HG03521 (cell line): ENCODE data around the gene TUFT1.
"Not testable (repeated sequence)": the region's sequence is repeated elsewhere in the genome, so short reads cannot be mapped to it uniquely, and the experiment has no call there.

Experiments used
- ATAC-seq: cut with Tn5 transposase; IDR thresholded peaks from one replicate; pipeline ENCODE4 v1.9.1; 2021; ENCODE audit warnings: mild to moderate bottlenecking, moderate library complexity; ENCODE audit not compliant: unreplicated experiment

Gene TUFT1

DNA sequence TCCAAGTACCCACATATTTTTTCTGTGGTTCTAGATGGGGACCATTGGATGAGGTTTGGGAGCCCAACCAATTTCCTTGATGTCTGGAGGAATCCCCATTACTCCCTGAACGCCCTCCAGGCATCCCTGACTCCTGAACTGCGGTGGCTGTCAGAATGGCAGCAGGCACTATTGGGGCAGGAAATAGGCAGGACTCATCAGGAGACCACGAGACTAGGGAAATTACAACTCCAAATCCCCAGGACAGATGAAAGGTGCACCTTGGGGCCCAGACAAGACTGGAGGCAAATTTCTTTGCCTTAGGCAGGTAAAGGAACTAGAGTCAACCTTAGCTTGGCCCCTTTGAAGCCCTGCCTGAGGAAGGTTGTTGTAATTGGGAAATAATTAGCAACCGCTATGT is 27.8 kb upstream of the TUFT1 start:
- no peak for ATAC-seq

DNA sequence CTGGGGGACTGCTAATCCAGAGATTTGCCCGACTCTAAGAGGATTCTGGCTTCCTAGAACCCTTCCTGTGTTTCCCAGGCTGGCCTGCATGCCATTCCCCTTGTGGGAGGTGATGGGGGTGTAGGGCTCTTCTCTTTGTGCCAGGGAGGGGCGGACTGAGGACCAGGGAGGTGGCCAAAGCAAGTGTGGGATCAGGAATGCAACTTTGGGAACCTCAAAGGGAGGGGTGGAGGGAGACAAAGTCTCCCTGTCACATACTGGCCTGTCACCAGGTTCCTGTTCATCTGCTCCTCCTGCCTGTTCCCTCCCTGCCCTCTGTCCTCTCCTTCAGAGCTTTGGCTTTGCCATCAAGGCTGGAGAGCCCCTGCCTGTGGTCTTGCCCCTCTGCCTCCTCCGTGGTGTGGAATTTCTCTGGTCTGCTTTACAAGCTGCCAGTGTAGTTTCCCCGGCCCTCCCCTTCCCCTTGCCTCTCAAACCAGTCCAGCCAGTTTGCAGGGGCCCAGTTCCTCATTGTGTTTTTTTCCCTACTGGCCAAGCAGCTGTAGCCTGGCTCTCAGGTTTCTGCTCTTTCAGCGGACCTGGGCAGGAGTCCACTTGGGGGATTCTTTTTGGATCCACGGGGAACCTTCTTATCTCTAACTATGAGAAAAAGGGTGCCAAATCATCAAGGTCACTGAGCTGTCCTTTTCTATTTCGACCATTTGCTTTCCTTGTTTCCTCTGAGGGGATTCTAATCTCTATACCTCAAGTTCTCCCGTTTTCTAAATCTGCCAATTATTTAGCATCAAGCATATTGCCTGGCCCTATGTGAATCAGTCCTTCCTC is 27.1 kb upstream of the TUFT1 start:
- no peak for ATAC-seq

DNA sequence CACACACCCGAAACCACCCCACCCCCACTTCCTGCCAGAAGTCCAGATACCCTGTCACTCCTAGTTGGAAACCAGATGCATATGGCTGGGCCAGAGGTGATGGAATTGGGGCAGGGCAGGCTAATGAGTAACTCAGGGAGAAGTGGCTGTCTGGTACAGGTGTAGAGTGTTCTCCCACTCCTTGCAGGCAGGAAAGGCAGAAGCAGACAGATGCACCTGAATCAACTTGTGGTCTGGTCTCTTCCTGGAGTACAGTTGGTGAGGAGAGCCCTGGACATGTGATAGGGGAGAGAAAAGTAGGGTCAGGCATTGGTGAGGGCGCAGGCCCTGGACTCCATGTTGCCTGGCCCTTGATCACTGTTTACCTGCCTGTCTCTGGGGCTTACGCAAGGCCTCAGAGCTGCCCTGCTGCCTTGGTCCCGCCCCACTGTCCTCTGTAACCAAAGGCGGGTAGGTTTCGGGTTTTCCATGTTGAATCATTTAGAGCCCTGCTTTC is 26.4 kb upstream of the TUFT1 start:
- no peak for ATAC-seq

DNA sequence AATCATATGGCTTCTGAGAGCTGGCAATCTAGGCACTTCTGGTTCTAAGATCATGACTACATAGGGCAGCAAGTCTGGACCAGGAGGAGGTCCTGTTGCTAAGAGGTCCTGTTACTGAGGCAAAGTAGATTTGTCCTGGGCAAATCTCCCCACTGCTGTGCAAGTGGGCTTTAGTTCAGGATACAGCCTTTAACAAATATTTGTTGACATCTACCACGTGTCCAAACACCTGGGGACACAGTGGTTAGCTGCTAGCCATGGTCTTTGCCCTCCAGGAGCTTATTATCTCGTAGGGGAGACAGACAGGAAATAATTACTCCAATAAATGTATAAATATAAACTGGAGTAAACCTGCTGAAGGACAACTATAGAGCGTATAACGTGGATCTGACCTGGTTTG is 25.7 kb upstream of the TUFT1 start:
- no peak for ATAC-seq

DNA sequence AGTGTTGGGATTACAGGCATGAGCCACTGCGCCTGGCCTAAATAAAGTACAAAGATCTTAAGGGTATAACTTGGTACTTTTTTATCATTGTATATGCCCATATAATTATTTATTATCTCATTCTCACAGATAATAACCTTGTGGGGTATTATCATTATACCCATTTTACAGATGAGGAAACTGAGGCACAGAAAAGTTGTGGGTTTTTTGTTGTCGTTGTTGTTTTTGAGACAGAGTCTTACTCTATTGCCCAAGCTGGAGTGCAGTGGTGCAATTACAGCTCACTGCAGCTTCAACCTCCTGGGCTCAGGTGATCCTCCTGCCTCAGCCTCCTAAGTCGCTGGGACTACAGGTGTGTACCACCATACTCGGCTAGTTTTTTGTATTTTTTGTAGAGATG is 24.8 kb upstream of the TUFT1 start:
- no peak for ATAC-seq

DNA sequence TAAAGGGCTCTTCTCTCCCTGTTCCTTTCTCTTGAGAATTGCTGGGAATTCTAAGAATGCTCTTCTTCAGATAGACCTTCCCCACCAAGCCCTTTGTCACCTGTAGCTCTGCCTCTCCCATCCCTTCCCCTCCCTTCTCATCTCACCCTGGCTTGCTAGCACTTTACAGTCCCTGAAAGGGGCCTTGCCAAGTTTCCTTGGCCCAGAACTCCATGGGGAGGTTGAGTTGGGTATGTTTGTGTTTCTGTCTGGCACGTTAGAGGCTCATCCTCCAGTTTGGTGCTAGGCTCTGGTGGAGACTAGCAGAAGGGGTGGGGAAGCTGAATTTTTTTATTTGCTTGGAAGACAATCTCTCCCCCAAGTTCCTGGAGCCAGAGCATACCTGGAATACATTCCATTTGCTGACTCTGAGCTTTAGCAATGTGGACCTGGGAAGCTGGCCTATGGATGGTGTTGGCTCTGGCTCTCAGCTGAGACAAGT is 24.0 kb upstream of the TUFT1 start:
- ATAC-seq = no peak

DNA sequence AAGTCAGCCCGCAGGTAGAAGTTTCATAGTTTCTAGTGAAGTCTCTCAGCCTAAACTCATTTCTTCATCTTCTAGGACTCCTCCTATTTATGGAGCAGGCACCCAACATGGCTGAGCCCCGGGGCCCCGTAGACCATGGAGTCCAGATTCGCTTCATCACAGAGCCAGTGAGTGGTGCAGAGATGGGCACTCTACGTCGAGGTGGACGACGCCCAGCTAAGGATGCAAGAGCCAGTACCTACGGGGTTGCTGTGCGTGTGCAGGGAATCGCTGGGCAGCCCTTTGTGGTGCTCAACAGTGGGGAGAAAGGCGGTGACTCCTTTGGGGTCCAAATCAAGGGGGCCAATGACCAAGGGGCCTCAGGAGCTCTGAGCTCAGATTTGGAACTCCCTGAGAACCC is 21.7 kb upstream of the TUFT1 start:
- ATAC-seq = no peak

DNA sequence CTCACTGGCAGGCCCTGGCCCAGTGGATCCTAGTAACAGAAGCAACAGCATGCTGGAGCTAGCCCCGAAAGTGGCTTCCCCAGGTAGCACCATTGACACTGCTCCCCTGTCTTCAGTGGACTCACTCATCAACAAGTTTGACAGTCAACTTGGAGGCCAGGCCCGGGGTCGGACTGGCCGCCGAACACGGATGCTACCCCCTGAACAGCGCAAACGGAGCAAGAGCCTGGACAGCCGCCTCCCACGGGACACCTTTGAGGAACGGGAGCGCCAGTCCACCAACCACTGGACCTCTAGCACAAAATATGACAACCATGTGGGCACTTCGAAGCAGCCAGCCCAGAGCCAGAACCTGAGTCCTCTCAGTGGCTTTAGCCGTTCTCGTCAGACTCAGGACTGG is 21.2 kb upstream of the TUFT1 start:
- no peak for ATAC-seq

DNA sequence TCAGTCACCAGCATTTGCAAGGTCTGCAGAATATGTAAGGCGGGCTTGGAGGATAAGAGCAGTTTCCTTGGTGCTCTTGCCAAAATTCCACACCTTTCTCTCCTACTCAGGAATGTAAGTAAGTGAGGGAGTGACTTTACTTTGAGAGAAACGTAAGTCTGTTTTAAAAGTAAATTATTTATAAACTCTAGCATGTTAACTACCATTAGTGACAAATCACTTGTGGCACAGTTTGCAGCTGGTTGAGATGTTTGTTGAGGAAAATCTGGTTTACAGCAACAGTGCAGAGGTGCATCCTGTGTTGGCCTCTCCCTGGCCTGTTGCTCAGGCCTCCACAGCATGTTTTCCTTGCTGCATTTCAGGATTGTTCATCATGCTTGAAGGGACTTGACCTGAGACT is 20.4 kb upstream of the TUFT1 start:
- no peak for ATAC-seq

DNA sequence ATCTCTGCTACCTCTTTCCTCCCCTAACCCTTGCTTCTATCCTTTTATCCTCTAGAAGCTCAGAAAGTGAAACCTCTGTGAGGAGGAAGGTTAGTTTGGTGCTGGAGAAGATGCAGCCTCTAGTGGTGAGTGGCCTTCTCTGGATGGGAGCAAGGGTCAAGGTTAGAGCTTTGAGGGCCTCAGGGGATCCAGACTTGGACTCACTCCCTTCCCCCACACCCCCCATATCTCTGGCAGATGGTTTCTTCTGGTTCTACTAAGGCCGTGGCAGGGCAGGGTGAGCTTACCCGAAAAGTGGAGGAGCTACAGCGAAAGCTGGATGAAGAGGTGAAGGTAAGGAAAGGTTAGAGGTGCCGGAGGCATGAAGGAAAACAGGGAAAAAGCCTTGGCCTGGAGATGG is 19.8 kb upstream of the TUFT1 start:
- no peak for ATAC-seq

DNA sequence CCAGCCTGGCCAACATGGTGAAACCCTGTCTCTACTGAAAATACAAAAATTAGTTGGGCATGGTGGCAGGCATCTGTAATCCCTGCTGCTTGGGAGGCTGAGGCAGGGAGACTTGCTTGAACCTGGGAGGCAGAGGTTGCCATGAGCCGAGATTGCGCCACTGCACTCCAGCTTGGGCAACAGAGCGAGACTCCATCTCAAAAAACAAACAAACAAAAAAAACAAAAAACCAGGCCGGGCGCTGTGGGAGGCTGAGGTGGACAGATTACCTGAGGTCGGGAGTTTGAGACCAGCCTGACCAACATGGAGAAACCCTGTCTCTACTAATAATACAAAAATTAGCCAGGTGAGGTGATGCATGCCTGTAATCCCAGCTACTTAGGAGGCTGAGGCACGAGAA is 17.7 kb upstream of the TUFT1 start:
- not testable (repeated sequence) for ATAC-seq

DNA sequence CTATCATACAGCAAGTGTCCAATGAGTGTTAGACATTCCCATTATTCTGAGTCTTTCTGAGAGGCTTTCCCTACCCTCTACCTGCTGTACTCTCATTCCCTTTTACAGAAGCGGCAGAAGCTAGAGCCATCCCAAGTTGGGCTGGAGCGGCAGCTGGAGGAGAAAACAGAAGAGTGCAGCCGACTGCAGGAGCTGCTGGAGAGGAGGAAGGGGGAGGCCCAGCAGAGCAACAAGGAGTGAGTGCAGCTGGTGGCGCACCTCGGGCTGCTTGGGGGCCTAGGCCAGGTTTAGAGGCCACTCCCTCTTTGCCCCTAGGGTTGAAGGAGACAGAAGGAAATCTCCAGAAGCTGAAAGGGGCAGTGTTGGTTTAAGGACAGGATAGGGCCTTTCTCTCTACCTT is 16.8 kb upstream of the TUFT1 start:
- no peak for ATAC-seq

DNA sequence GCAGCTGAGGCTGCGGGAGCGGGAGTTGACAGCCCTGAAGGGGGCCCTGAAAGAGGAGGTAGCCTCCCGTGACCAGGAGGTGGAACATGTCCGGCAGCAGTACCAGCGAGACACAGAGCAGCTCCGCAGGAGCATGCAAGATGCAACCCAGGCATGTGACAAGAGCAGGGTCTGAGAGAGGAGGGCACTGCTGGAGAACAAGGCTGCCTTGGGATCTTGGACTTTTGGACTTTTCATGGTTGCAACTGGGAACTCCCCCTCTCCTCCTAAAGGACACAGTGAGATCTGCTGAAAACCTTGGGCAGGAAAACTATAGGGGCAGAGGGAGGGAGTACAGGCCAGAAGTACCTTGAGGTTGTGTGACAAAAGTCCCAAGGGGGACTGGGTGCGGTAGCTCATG is 15.4 kb upstream of the TUFT1 start:
- no peak for ATAC-seq

DNA sequence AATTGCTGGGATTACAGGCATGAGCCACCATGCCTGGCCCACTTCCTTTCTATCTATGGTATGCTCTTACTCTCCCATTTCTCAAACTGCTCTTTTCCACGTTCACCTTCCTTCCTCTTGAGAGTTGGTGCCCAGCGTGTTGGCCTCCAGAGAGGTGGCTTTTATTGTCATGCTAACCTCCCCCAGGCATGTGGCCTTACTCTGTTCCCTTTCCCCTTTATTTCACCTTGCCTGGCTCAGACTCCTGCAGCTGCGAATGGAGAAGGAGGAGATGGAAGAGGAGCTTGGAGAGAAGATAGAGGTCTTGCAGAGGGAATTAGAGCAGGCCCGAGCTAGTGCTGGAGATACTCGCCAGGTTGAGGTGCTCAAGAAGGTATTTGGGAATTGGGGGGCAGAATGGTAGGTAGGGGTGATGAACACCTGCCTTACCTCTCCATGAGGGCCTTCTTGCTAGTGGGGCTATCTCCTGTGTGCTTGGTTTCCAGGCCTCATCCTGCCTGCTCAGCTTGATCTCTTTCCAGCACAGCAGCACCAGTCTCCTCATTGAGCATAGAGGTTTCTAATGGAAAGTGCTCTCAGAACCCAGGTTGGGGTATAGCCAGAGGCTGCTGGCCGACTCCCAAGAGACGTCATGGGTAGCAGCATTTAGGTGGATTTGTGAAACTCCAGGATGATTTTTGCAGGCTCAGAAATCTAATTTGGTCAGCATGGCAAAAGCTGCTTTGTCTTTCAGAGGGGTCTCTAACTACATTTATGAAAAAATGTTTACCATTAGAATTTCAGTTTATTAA is 13.2 kb upstream of the TUFT1 start:
- ATAC-seq = no peak

DNA sequence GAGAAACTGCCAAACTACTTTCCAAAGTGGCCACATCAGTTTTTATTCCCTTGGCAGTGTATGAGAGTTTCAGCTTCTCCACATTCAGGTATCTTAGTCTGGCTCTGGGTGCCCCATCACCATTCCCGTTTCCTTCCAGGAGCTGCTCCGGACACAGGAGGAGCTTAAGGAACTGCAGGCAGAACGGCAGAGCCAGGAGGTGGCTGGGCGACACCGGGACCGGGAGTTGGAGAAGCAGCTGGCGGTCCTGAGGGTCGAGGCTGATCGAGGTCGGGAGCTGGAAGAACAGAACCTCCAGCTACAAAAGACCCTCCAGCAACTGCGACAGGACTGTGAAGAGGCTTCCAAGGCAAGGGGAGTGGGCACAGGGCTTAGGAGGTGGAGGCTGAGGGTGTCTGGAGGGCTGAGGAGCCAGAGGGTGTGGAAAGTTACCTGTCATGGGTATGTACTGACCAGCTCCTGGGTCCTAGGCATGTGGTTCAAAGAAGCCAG is 10.9 kb upstream of the TUFT1 start:
- no peak for ATAC-seq

DNA sequence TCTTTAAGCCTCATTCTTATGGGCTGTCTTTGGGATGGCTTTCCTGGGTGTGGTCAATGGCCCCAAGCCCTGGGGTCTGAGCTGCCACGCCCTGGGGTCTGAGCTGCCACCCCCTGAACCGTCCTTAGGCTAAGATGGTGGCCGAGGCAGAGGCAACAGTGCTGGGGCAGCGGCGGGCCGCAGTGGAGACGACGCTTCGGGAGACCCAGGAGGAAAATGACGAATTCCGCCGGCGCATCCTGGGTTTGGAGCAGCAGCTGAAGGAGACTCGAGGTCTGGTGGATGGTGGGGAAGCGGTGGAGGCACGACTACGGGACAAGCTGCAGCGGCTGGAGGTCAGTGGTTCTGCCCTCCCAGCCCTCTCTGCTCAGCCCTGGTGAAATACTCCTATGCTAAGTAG is 10.3 kb upstream of the TUFT1 start:
- no peak for ATAC-seq

DNA sequence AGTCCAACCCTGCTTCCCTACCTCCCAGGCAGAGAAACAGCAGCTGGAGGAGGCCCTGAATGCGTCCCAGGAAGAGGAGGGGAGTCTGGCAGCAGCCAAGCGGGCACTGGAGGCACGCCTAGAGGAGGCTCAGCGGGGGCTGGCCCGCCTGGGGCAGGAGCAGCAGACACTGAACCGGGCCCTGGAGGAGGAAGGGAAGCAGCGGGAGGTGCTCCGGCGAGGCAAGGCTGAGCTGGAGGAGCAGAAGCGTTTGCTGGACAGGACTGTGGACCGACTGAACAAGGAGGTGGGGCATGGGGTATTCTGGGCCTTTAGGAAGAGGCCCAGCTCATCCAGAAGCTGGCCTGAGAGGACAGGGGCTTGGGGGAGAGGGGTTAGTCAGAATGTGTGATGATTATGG is 9.6 kb upstream of the TUFT1 start:
- ATAC-seq = no peak

DNA sequence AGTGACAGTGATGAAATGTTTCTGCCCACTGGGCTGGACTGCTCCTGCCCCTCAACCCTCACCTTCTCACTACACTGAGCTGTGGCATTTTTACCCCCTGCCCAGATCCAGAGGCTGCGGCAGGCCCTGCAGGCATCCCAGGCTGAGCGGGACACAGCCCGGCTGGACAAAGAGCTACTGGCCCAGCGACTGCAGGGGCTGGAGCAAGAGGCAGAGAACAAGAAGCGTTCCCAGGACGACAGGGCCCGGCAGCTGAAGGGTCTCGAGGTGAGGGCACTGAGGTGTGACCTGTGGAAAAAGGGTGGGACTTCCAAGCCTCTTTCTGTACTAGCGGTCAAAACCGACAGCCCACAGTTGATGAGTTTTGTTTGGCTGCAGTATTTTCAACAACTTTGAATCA is 6.2 kb upstream of the TUFT1 start:
- no peak for ATAC-seq

DNA sequence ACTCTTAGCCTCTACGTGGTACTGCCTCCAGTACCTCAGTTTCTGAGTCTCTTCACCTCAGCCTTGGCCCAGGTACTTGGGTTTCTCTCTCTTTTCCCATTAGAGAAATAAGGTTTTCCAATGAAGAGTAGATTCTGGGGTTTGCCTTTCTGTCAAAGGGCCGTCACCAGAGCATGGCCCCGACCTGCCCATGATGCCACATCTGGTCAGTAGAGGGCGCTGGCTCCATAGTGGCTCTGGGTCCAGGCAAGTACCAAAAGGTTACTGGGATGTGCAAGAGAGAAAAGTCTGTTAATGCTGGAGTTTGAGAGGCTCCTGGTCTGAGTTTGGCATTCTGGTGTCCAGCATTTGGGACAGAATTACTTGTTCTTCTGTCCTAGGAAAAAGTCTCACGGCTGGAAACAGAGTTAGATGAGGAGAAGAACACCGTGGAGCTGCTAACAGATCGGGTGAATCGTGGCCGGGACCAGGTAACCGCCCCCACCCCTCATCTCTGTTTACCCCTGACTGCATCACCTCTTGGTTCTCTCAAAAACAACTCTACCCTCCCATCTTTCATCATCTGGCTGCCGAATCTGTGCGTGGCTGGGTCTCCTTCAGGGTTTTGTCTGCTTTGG is 5.3 kb upstream of the TUFT1 start:
- ATAC-seq = no peak

DNA sequence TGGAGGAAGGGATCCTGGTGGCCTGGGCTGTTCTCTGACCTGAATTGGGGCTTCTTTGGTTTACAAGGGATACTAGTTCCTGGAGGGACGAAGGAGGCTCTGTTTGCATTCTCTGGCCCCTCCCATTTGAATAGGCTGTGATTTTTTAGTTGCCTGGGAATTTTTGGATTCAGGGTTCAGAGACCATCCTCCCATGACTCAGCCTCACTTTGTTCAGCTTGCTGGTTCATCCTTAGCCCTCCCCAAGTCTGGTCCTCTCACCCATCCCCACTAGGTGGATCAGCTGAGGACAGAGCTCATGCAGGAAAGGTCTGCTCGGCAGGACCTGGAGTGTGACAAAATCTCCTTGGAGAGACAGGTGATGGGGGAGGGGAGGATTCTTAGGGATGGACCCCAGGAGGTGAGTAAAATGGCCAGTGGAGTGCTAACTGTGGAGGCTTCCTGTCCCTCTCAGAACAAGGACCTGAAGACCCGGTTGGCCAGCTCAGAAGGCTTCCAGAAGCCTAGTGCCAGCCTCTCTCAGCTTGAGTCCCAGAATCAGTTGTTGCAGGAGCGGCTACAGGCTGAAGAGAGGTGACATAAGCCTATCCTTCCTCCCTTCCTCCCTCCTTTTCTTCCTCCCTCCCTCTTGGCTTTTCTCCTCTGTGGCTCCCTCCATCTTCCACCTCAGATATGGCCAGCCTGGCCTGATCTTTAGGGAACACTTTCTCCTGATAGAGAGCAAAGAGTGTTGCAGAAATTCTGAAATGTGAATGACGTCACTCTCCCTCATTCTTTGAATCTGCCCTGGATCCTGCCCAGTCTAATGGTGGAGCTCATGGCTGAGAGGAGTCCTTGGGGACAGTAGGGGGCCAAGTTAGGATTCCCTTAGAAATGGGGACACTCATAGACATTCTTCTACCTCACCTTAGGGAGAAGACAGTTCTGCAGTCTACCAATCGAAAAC is 4.5 kb upstream of the TUFT1 start:
- ATAC-seq = no peak
